ENCODE measurements around the gene NTF3. TPM values are rescaled to one million over a fixed set of nuclear protein-coding genes. Genes with fewer than 3 reads are reported as not detected.

NTF3 gene
- total RNA-seq, 2 donors from 2014 or later: 0.71 to 4.1 TPM

DNA sequence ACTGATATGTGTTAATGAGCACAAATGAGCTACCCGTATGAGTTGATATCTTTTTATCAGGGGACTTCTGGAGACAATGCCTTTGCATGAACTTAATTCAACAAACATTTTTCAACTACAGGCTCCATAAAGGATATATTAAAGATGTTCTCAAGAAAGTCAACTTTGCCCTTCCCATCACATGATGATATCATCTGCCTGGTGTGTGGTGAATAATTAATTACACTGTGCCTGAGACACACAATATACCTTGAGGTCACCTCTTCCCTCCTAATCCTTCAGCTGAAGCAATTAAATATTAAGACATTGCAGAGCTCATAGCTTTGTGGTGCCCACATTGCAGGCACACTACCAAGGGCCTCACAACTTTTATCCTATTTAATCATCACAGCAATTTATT is 22.3 kb upstream of the NTF3 start:
- H3K9me3 Mint-ChIP-seq: peaks cover 10% of the 10 kb centered on the region
- no peak overlapping the region for H3K4me3 Mint-ChIP-seq
- no peak overlapping the region for H3K9ac ChIP-seq (ENCODE audit: extremely low read depth, low read length, poor library complexity, severe bottlenecking)
- H3K36me3 Mint-ChIP-seq (ENCODE audit: low read depth): no peaks in the 10 kb centered on the region
- H3K27me3 ChIP-seq (ENCODE audit: control insufficient read depth, insufficient read depth, low read length, poor library complexity, severe bottlenecking): no peaks in the 10 kb centered on the region
- no peaks in the 10 kb centered on the region for H3K36me3 ChIP-seq (ENCODE audit: control insufficient read depth, insufficient read depth, low read length)
- no peak overlapping the region for H3K27ac ChIP-seq (ENCODE audit: low read depth, low read length)
- peaks cover 16% of the 10 kb centered on the region for H3K27me3 Mint-ChIP-seq (ENCODE audit: insufficient read depth)
- H3K9me3 ChIP-seq (ENCODE audit: control insufficient read depth, low read length): peaks cover 12% of the 10 kb centered on the region
- no peak for DNase-seq
- 64% methylated on average over 1 of the region's 1 CpG; no CpG with 5 or more reads in 1 of the 2 experiments for WGBS, 2 experiments (ENCODE audit: insufficient coverage in 1 of 2, insufficient read length in 1 of 2)
- H3K4me3 ChIP-seq (ENCODE audit: low read length): no peak overlapping the region
- H3K4me1 ChIP-seq (ENCODE audit: control insufficient read depth, insufficient read depth, low read length): no peaks in the 10 kb centered on the region
- TF ChIP-seq, protein P1, sequence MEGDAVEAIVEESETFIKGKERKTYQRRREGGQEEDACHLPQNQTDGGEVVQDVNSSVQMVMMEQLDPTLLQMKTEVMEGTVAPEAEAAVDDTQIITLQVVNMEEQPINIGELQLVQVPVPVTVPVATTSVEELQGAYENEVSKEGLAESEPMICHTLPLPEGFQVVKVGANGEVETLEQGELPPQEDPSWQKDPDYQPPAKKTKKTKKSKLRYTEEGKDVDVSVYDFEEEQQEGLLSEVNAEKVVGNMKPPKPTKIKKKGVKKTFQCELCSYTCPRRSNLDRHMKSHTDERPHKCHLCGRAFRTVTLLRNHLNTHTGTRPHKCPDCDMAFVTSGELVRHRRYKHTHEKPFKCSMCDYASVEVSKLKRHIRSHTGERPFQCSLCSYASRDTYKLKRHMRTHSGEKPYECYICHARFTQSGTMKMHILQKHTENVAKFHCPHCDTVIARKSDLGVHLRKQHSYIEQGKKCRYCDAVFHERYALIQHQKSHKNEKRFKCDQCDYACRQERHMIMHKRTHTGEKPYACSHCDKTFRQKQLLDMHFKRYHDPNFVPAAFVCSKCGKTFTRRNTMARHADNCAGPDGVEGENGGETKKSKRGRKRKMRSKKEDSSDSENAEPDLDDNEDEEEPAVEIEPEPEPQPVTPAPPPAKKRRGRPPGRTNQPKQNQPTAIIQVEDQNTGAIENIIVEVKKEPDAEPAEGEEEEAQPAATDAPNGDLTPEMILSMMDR (conservative IDR thresholded peaks at IDR 0.05): no peak
- H3K27ac Mint-ChIP-seq: no peak overlapping the region
- peaks cover 13% of the 10 kb centered on the region for H3K4me1 Mint-ChIP-seq

DNA sequence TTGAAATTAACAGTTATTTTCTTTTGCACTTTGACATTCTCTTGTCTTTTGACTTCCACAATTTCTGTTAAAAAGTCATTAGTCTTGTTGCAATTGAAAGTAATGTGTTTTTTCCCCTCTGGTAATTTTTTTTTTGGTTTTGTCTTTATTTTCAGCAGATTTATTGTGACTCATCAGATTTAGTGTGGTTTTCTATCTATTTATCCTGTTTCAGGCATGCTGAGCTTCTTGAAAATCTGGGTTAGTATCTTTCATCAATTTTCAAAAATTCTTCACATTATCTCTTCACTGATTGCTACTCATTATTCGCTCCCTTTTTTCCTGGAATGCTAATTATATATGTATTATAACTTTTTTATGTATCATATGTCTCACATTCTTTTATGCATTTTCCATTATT is 15.3 kb upstream of the NTF3 start:
- Histone ChIP-seq H3K9ac (ENCODE audit: extremely low read depth, low read length, poor library complexity, severe bottlenecking) (no peak overlapping the region), H3K27me3 (ENCODE audit: control insufficient read depth, insufficient read depth, low read length, poor library complexity, severe bottlenecking) (no peaks in the 10 kb centered on the region), H3K36me3 (ENCODE audit: control insufficient read depth, insufficient read depth, low read length) (no peaks in the 10 kb centered on the region), H3K4me3 (ENCODE audit: low read length) (no peak overlapping the region), H3K9me3 (ENCODE audit: control insufficient read depth, low read length) (peaks cover 12% of the 10 kb centered on the region), H3K4me1 (ENCODE audit: control insufficient read depth, insufficient read depth, low read length) (no peaks in the 10 kb centered on the region), H3K27ac (ENCODE audit: low read depth, low read length) (no peak overlapping the region)
- Mint-ChIP-seq H3K27me3 (ENCODE audit: insufficient read depth) (peaks cover 5% of the 10 kb centered on the region), H3K4me3 (no peak overlapping the region), H3K27ac (no peak overlapping the region), H3K4me1 (no peaks in the 10 kb centered on the region), H3K9me3 (peaks cover 6% of the 10 kb centered on the region), H3K36me3 (ENCODE audit: low read depth) (no peaks in the 10 kb centered on the region)
- WGBS, 2 experiments (ENCODE audit: insufficient coverage in 1 of 2, insufficient read length in 1 of 2): no CpG with 5 or more reads among the region's 1 CpG
- DNase-seq: no peak
- TF ChIP-seq, protein P1 (conservative IDR thresholded peaks at IDR 0.05): no peak

DNA sequence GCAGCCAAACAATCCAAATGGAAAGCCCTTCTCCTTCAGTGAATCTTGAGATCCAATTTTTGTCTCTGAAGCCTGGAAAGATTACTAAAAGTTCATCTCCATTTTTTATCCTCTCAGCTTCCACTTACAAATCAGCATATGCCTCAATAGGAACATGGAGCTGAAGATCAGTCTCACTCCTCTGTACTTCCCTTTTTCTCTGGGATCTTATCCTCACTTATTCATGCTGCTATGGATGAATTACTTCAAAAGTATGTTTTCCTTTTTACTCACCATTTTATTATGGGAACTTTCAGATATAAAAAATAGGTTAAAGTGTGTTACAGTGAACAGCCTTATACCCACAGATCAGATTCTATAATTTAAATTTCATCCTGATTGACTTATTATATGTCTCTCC is 14.4 kb upstream of the NTF3 start:
- peaks cover 5% of the 10 kb centered on the region for H3K27me3 Mint-ChIP-seq (ENCODE audit: insufficient read depth)
- H3K4me3 Mint-ChIP-seq: no peak overlapping the region
- Histone ChIP-seq H3K9ac (ENCODE audit: extremely low read depth, low read length, poor library complexity, severe bottlenecking) (no peak overlapping the region), H3K4me3 (ENCODE audit: low read length) (no peak overlapping the region), H3K27me3 (ENCODE audit: control insufficient read depth, insufficient read depth, low read length, poor library complexity, severe bottlenecking) (no peaks in the 10 kb centered on the region), H3K9me3 (ENCODE audit: control insufficient read depth, low read length) (peaks cover 6% of the 10 kb centered on the region), H3K4me1 (ENCODE audit: control insufficient read depth, insufficient read depth, low read length) (no peaks in the 10 kb centered on the region), H3K36me3 (ENCODE audit: control insufficient read depth, insufficient read depth, low read length) (no peaks in the 10 kb centered on the region), H3K27ac (ENCODE audit: low read depth, low read length) (no peak overlapping the region)
- H3K27ac Mint-ChIP-seq: no peak overlapping the region
- TF ChIP-seq, protein P1 (conservative IDR thresholded peaks at IDR 0.05): no peak
- peaks cover 1% of the 10 kb centered on the region for H3K9me3 Mint-ChIP-seq
- no peak for DNase-seq
- no peaks in the 10 kb centered on the region for H3K36me3 Mint-ChIP-seq (ENCODE audit: low read depth)
- no peaks in the 10 kb centered on the region for H3K4me1 Mint-ChIP-seq
